ENCODE measurements around the gene STARD6. TPM values are rescaled to one million over a fixed set of nuclear protein-coding genes. Genes with fewer than 3 reads are reported as not detected.

Gene STARD6
- total RNA-seq, 1 experiment from 2014 or later, result not detected

GRCh38 chr18:54278615-54279014 lies 79.0 kb downstream of the STARD6 start:
- Histone ChIP-seq H3K27me3 (ENCODE audit: insufficient read depth, low read length) (no peaks in the 10 kb centered on the region), H3K23ac (ENCODE audit: insufficient read length, low read depth, low read length) (no peak overlapping the region), H3K18ac (ENCODE audit: insufficient read length, low read depth, low read length) (no peak overlapping the region), H3K4me2 (ENCODE audit: insufficient read depth, insufficient read length, low read length) (no peak overlapping the region), H2BK15ac (ENCODE audit: low read depth, low read length) (no peak overlapping the region), H3K9me3 (ENCODE audit: control insufficient read depth, low read depth, low read length) (no peaks in the 10 kb centered on the region), H4K20me1 (ENCODE audit: control insufficient read depth, insufficient read depth, insufficient read length) (no peaks in the 10 kb centered on the region), H2BK20ac (ENCODE audit: low read depth, low read length, poor library complexity, severe bottlenecking) (no peak overlapping the region), H2AFZ (ENCODE audit: low read length) (no peak overlapping the region), H3T11ph (ENCODE audit: low read length) (no peak overlapping the region), H3K14ac (ENCODE audit: insufficient read depth, low read length) (no peak overlapping the region), H2BK5ac (ENCODE audit: insufficient read length, low read length) (no peak overlapping the region), H3K79me2 (ENCODE audit: insufficient read depth, low read length) (no peaks in the 10 kb centered on the region), H2BK12ac (ENCODE audit: insufficient read length, low read depth, low read length) (no peak overlapping the region), H3K56ac (ENCODE audit: insufficient read length, low read depth, low read length) (no peak overlapping the region), H3K4ac (ENCODE audit: low read depth, low read length) (no peak overlapping the region), H4K8ac (replicated peaks; ENCODE audit: insufficient read length, low read depth, low read length) (no peak overlapping the region), H4K91ac (ENCODE audit: insufficient read length, low read depth, low read length) (no peak overlapping the region), H2BK120ac (ENCODE audit: low read depth, low read length, poor library complexity, severe bottlenecking) (no peak overlapping the region), H4K5ac (ENCODE audit: insufficient read length, low read depth, low read length) (no peak overlapping the region), H3K23me2 (ENCODE audit: insufficient read length, low read depth, low read length, poor library complexity, severe bottlenecking) (no peaks in the 10 kb centered on the region), H3K4me1 (ENCODE audit: insufficient read depth, low read length) (peaks cover 2% of the 10 kb centered on the region; the same call in 1 of the 2 replicates), H2AK5ac (ENCODE audit: insufficient read length, low read length) (no peak overlapping the region), H3K9ac (ENCODE audit: extremely low read depth, insufficient read length, low read length) (no peak overlapping the region), H3K79me1 (ENCODE audit: insufficient read depth, low read depth, low read length, poor library complexity, severe bottlenecking) (no peaks in the 10 kb centered on the region), H3K27ac (ENCODE audit: insufficient read length, low read depth, low read length) (no peak overlapping the region)
- Mint-ChIP-seq H3K4me3 (no peak overlapping the region), H3K36me3 (ENCODE audit: insufficient read depth in 1 of 3, low read depth in 3 of 3) (peaks cover 20 to 73% (median 50%) of the 10 kb centered on the region in 3 experiments), H3K27me3 (ENCODE audit: low read depth) (no peaks in the 10 kb centered on the region), H3K4me1 (peaks cover 12 to 14% of the 10 kb centered on the region in 2 experiments), H3K27ac (no peak overlapping the region), H3K9me3 (no peaks in the 10 kb centered on the region)
- TF ChIP-seq, protein P1, sequence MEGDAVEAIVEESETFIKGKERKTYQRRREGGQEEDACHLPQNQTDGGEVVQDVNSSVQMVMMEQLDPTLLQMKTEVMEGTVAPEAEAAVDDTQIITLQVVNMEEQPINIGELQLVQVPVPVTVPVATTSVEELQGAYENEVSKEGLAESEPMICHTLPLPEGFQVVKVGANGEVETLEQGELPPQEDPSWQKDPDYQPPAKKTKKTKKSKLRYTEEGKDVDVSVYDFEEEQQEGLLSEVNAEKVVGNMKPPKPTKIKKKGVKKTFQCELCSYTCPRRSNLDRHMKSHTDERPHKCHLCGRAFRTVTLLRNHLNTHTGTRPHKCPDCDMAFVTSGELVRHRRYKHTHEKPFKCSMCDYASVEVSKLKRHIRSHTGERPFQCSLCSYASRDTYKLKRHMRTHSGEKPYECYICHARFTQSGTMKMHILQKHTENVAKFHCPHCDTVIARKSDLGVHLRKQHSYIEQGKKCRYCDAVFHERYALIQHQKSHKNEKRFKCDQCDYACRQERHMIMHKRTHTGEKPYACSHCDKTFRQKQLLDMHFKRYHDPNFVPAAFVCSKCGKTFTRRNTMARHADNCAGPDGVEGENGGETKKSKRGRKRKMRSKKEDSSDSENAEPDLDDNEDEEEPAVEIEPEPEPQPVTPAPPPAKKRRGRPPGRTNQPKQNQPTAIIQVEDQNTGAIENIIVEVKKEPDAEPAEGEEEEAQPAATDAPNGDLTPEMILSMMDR (conservative IDR thresholded peaks at IDR 0.05), result no peak
- no peak for DNase-seq
- no CpG with 5 or more reads among the region's 1 CpG for WGBS (ENCODE audit: extremely low coverage, insufficient read length, low lambda C conversion rate)

Data from H9 (cell line).